GM21529 (cell line): ENCODE results near the gene MCFD2.

Experiments
- ATAC-seq: cut with Tn5 transposase; IDR thresholded peaks from one replicate; pipeline ENCODE4 v1.9.1; 2021; ENCODE audit not compliant: unreplicated experiment

Gene MCFD2

DNA sequence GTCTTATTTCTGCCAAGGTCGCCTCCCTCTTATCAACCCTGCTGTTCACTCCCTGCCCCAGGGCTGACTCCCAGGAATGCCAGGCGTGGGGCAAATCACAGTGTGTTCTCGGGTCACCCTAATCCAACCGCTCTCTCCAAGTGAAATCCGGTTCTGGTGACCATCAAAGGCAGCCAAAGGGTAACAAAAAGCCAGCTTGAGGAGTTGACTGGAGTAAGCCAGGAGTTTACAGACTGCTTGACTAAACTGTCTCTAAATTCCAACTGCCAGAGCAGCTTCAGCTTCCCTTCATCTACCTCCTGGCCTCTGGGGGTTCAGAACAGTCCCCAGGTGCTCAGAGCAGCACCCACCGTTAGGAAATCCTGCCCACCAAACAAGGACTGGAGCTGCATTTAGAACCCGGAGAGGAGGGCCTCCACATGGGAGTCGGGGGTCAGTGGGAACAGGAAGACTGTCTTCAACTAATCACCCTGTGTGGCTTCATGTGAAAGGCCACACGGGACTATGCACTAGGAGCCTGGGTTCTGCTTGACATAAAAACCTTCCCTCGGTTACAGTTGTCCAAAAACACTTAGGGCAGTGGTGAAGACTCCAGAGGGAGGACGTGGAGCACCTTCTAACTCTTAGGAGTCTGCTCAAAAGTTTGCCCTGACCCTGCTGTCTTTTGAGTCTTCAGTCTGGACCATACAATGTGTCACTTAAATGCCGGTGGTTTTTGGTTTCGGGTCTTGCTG is 24.2 kb upstream of the MCFD2 start:
- no peak for ATAC-seq

DNA sequence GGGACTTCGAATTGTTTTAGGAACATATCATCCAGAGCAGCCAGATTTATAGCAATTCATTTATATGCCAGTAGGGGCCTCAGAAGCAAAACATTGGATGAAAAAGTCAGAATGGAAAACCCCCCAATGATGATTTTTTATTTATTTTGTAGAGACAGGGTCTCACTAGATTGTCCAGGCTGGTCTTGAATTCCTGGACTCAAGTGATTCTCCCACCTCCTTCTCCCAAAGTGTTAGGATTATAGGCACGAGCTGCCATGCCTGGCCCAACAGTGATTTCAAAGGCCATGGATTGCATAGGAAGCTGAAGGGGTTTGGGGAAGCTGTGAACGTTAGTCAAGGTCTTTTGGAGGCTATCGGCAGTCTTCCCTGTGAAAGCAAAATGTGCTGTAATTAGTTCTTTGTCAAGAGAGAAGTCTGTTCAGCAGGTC is 21.9 kb upstream of the MCFD2 start:
- no peak for ATAC-seq

- ATAC-seq = no peak
These were observed 21.0 kb upstream of the MCFD2 start for GRCh38 chr2:46936566-46936965.

- no peak for ATAC-seq
These were observed 19.5 kb upstream of the MCFD2 start for GRCh38 chr2:46935071-46935470.

DNA sequence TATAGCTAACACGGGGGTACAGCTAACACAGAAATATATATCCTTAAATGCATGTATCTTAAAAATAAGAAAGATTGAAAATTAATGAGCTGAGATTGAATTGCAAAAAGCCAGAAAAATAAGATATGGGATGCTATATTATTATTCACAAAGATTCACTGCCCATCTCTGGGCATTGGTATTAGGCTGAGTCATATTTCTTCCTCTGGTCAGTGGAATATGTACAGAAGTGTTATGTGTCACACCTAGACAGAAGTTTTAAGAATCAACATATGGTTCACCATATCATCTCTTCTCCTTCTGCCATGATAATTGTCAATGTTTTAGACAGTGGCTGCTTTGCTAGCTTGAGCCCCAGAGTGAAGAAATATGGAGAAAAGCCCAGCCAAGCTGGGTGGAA is 14.0 kb upstream of the MCFD2 start:
- no peak for ATAC-seq

- no peak for ATAC-seq
These were observed 11.3 kb upstream of the MCFD2 start for GRCh38 chr2:46926863-46927262.

DNA sequence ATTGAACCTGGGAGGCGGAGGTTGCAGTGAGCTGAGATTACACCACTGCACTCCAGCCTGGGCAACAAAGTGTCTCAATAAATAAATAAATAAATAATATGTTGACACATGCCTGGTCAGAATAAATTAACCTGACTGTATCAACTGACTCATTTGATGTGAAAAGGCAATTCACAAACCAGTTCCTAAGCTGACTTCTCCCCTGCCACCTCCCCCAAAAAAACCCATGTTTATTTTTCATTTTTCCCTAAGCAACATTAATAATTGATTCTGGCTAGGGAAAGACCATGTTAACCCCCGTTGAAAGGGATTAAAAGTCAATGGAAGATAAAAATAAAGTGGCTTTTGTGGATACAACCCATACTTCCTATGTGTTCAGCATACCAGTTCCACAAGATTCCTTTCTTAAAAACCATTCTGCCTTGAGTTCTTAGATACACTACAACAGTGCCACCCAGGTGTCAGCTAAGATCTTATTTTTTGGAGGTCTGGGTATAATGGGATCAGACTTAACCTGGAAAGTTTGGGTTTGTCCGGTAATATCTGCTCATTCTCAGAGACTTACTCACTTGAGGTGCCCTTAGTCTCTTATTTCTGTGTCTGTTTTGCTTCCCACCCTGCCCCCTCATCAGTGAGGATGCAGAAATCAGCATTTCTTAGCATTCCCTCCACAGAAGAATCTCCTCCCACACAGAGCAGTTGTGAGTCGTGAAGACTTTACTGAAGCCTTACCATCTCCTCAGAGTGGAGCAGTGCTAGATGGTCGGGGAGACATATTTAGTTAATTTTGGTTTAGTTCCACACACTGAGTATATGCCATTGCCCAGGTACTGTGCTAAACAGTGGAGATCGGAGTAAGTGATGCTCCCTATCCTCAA is 10.1 kb upstream of the MCFD2 start:
- ATAC-seq = no peak

DNA sequence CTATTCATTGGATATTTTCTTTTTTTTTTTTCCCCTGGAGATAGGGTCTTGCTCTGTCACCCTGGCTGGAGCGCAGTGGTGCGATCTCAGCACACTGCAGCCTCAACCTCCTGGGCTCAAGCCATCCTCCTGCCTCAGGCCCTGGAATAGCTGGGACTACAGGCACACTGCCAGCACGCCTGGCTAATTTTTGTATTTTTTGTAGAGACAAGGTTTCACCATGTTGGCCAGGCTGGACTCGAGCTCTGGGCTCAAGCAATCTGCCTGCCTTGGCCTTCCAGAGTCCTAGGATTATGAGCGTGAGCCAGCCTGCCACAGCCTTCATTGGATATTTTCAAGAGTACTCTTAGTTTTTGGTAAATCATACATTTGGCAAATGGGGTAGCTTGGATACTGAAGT is 9.0 kb upstream of the MCFD2 start:
- ATAC-seq = no peak

DNA sequence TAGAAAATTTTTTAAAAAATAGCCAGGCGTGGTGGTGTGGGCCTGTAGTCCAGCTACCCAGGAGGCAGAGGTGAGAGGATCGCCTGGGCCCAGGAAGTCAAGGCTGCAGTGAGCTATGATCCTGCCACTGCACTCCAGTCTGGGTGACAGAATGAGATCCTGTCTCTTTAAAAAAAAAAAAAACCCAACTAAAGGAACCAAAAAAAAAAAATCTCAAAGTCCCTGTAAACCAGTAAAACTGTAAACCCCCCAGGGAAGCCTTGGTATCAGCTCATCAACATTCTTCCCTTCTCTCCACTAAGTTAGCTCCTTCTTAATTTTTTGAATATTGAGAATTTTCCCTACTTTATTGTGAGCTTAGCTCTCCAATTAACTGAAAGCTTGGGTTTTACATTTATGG is 8.4 kb upstream of the MCFD2 start:
- ATAC-seq = no peak

DNA sequence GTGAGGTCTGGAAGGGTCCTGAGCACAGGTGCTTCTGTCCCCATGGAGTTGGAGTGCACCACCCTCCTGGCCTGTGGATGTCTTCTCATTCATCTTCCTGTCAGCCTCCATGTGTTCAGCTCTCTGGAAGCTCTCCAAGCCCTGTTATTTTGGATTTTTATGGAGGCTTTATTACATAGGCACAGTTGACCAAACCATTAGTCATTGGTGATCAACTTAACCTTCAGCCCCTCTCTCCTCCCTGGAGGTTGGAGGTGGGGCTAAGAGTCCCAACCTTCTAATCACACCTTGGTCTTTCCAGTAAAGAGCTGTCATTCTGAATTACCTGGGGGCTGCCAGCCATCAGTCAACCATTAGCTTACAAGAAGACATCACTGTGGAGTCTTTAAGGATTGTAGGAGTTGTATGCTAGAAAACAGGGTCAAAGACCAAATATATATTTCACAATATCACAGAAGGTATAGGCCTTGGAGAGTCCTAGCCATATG is 7.5 kb upstream of the MCFD2 start:
- ATAC-seq = no peak

GRCh38 chr2:46922606-46923005 is 7.0 kb upstream of the MCFD2 start:
- no peak for ATAC-seq

- no peak for ATAC-seq
These were observed 6.3 kb upstream of the MCFD2 start for GRCh38 chr2:46921676-46922448.

GRCh38 chr2:46917628-46918027 is 2.0 kb upstream of the MCFD2 start:
- no peak for ATAC-seq

GRCh38 chr2:46915811-46916630 is 415 bp upstream of the MCFD2 start:
- peak; percentile 80 for ATAC-seq

- no peak for ATAC-seq
These were observed 902 bp downstream of the MCFD2 start for GRCh38 chr2:46914578-46915230.

GRCh38 chr2:46913471-46914381 is 1.9 kb downstream of the MCFD2 start:
- ATAC-seq = no peak

GRCh38 chr2:46909771-46910419 is 5.7 kb downstream of the MCFD2 start:
- peak; percentile 92 for ATAC-seq

DNA sequence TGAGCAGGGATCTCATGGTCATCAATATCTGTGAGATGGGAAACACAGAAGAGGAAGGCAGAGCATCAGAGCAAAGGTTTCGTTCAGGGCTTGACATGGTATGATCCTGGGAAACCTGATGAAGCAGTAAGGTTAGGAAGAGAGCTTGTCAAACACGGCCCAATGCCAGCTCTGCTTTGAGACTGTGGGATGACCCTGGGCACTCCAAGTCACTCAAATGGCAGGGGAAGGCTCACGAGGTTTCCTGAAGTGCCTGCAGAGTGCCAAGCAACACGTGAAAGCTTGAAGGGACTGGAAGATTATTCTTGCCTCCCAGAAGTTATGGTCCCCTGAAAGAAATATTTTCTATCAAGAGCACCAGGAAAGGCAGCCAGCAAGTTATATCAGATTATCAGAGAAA is 6.5 kb downstream of the MCFD2 start:
- no peak for ATAC-seq
